ENCODE results near the gene ANKRD6.
"Not testable (repeated sequence)": the region's sequence is repeated elsewhere in the genome, so short reads cannot be mapped to it uniquely, and the experiment has no call there.

ANKRD6 gene

GRCh38 chr6:89640804-89641203 lies 207.9 kb downstream of the ANKRD6 start:
- H3K4me3 Mint-ChIP-seq: no peak overlapping the region
- DNase-seq (no peak), ATAC-seq (no peak)

GRCh38 chr6:89641581-89641980 lies 208.6 kb downstream of the ANKRD6 start:
- peaks cover 20% of the 10 kb centered on the region for H3K4me1 Mint-ChIP-seq
- H3K27ac Mint-ChIP-seq, H3K27me3 Mint-ChIP-seq, ATAC-seq, DNase-seq, H3K4me3 Mint-ChIP-seq, H3K9me3 Mint-ChIP-seq: not testable (repeated sequence)

More at GRCh38 chr6:89640804-89641203, 207.9 kb downstream of the ANKRD6 start:
- Mint-ChIP-seq H3K27me3 (no peaks in the 10 kb centered on the region), H3K9me3 (no peaks in the 10 kb centered on the region), H3K4me1 (peaks cover 26% of the 10 kb centered on the region), H3K27ac (no peak overlapping the region)

- H3K9me3 Mint-ChIP-seq: no peaks in the 10 kb centered on the region
- no peak overlapping the region for H3K27ac Mint-ChIP-seq
- DNase-seq (no peak), ATAC-seq (no peak)
- peaks cover 20% of the 10 kb centered on the region for H3K4me1 Mint-ChIP-seq
- no peaks in the 10 kb centered on the region for H3K27me3 Mint-ChIP-seq
- H3K4me3 Mint-ChIP-seq: no peak overlapping the region
Observed at GRCh38 chr6:89642956-89643355, 210.0 kb downstream of the ANKRD6 start.

- no peak for ATAC-seq
- Mint-ChIP-seq H3K4me3 (no peak overlapping the region), H3K27me3 (no peaks in the 10 kb centered on the region), H3K9me3 (no peaks in the 10 kb centered on the region), H3K4me1 (peaks cover 20% of the 10 kb centered on the region), H3K27ac (no peak overlapping the region)
- no peak for DNase-seq
Observed at GRCh38 chr6:89643406-89643805, 210.5 kb downstream of the ANKRD6 start.

GRCh38 chr6:89644864-89645263 lies 211.9 kb downstream of the ANKRD6 start:
- peak overlapping the region in 1 of 2 donors; percentile 86 for H3K27ac Mint-ChIP-seq
- DNase-seq (no peak), ATAC-seq (no peak)
- H3K4me1 Mint-ChIP-seq: peaks cover 7% of the 10 kb centered on the region
- H3K9me3 Mint-ChIP-seq: no peaks in the 10 kb centered on the region
- H3K4me3 Mint-ChIP-seq: no peak overlapping the region
- no peaks in the 10 kb centered on the region for H3K27me3 Mint-ChIP-seq

GRCh38 chr6:89649682-89650081 lies 216.7 kb downstream of the ANKRD6 start:
- no peak overlapping the region for H3K27ac Mint-ChIP-seq
- no peak for DNase-seq
- no peak overlapping the region for H3K4me3 Mint-ChIP-seq
- ATAC-seq: no peak
- H3K4me1 Mint-ChIP-seq: peaks cover 4% of the 10 kb centered on the region
- no peaks in the 10 kb centered on the region for H3K9me3 Mint-ChIP-seq
- H3K27me3 Mint-ChIP-seq: no peaks in the 10 kb centered on the region

GRCh38 chr6:89650579-89650978 lies 217.6 kb downstream of the ANKRD6 start:
- no peak overlapping the region for H3K4me3 Mint-ChIP-seq
- H3K27me3 Mint-ChIP-seq: no peaks in the 10 kb centered on the region
- H3K4me1 Mint-ChIP-seq: no peaks in the 10 kb centered on the region
- no peak overlapping the region for H3K27ac Mint-ChIP-seq
- ATAC-seq: no peak
- no peaks in the 10 kb centered on the region for H3K9me3 Mint-ChIP-seq
- no peak for DNase-seq

GRCh38 chr6:89655122-89655521 lies 222.2 kb downstream of the ANKRD6 start:
- no peaks in the 10 kb centered on the region for H3K4me1 Mint-ChIP-seq
- no peak for ATAC-seq
- no peak overlapping the region for H3K27ac Mint-ChIP-seq

GRCh38 chr6:89657445-89658158 lies 224.7 kb downstream of the ANKRD6 start:
- DNase-seq (no peak), ATAC-seq (no peak)
- Mint-ChIP-seq H3K27me3 (no peaks in the 10 kb centered on the region), H3K27ac (no peak overlapping the region), H3K9me3 (no peaks in the 10 kb centered on the region), H3K4me3 (no peak overlapping the region), H3K4me1 (no peaks in the 10 kb centered on the region)

More at GRCh38 chr6:89655122-89655521, 222.2 kb downstream of the ANKRD6 start:
- Mint-ChIP-seq H3K27me3 (no peaks in the 10 kb centered on the region), H3K9me3 (no peaks in the 10 kb centered on the region), H3K4me3 (no peak overlapping the region)
- DNase-seq: no peak

GRCh38 chr6:89660981-89661380 lies 228.0 kb downstream of the ANKRD6 start:
- ATAC-seq (no peak), DNase-seq (no peak)
- Mint-ChIP-seq H3K27me3 (no peaks in the 10 kb centered on the region), H3K9me3 (no peaks in the 10 kb centered on the region), H3K4me3 (no peak overlapping the region), H3K4me1 (no peaks in the 10 kb centered on the region), H3K27ac (no peak overlapping the region)

GRCh38 chr6:89661559-89661958 lies 228.6 kb downstream of the ANKRD6 start:
- DNase-seq: no peak
- no peak overlapping the region for H3K4me3 Mint-ChIP-seq
- H3K27me3 Mint-ChIP-seq: no peaks in the 10 kb centered on the region
- no peaks in the 10 kb centered on the region for H3K9me3 Mint-ChIP-seq
- ATAC-seq: no peak
- H3K4me1 Mint-ChIP-seq: no peaks in the 10 kb centered on the region
- no peak overlapping the region for H3K27ac Mint-ChIP-seq

GRCh38 chr6:89662659-89663223 lies 229.8 kb downstream of the ANKRD6 start:
- Mint-ChIP-seq H3K9me3 (no peaks in the 10 kb centered on the region), H3K27me3 (no peaks in the 10 kb centered on the region), H3K4me1 (no peaks in the 10 kb centered on the region), H3K4me3 (no peak overlapping the region), H3K27ac (peak overlapping the region; percentile 0 to 15)
- DNase-seq (no peak), ATAC-seq (no peak)

- ATAC-seq (no peak), DNase-seq (no peak)
- Mint-ChIP-seq H3K27ac (peak overlapping the region in 1 of 2 donors; percentile 80), H3K9me3 (no peaks in the 10 kb centered on the region), H3K4me1 (no peaks in the 10 kb centered on the region), H3K27me3 (no peaks in the 10 kb centered on the region), H3K4me3 (no peak overlapping the region)
Observed at GRCh38 chr6:89667872-89668556, 235.1 kb downstream of the ANKRD6 start.

GRCh38 chr6:89669002-89669401 lies 236.1 kb downstream of the ANKRD6 start:
- no peak overlapping the region for H3K4me3 Mint-ChIP-seq
- no peaks in the 10 kb centered on the region for H3K9me3 Mint-ChIP-seq
- H3K27me3 Mint-ChIP-seq: no peaks in the 10 kb centered on the region
- H3K27ac Mint-ChIP-seq: no peak overlapping the region
- DNase-seq (no peak), ATAC-seq (no peak)
- H3K4me1 Mint-ChIP-seq: no peaks in the 10 kb centered on the region

GRCh38 chr6:89670935-89671565 lies 238.1 kb downstream of the ANKRD6 start:
- Mint-ChIP-seq H3K9me3 (no peaks in the 10 kb centered on the region), H3K4me3 (no peak overlapping the region), H3K27me3 (no peaks in the 10 kb centered on the region), H3K27ac (no peak overlapping the region), H3K4me1 (no peaks in the 10 kb centered on the region)
- ATAC-seq (no peak), DNase-seq (no peak)

Data from stimulated activated naive CD8-positive, alpha-beta T cell treated with anti-CD3 and anti-CD28 coated beads, Interleukin-15, amount 100 ng/mL, for 72 hours (primary cell).